Measurements from ENCODE around the gene RALGAPA2.

DNA sequence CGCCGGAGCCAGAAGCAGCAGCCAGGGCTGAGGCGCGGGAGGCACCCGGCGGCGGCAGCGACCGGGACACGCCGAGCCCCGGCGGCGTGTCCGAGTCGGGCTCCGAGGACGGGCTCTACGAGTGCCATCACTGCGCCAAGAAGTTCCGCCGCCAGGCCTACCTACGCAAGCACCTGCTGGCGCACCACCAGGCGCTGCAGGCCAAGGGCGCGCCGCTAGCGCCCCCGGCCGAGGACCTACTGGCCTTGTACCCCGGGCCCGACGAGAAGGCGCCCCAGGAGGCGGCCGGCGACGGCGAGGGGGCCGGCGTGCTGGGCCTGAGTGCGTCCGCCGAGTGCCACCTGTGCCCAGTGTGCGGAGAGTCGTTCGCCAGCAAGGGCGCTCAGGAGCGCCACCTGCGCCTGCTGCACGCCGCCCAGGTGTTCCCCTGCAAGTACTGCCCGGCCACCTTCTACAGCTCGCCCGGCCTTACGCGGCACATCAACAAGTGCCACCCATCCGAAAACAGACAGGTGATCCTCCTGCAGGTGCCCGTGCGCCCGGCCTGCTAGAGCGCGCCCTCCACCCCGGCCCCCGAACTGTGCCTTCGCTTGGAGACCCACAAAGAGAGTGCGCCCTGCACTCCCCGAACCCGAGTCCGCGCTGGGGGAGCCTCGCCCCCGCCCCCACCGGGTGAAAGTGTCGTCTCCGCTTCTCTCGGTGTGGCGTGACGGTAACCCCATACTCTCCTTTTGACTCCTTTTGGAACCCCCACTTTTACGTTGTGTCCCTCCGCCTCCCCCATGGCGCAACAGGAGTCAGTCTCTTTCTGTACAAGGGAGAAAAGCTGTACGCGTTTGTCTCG is 343.0 kb downstream of the RALGAPA2 start:
- TF ChIP-seq POLR2AphosphoS5 (IDR thresholded peaks at IDR 0.05) (no peak), EP300 (IDR thresholded peaks at IDR 0.05) (no peak), POLR2A (IDR thresholded peaks at IDR 0.05; ENCODE audit: low read depth) (no peak)
- TF ChIP-seq, protein P1, sequence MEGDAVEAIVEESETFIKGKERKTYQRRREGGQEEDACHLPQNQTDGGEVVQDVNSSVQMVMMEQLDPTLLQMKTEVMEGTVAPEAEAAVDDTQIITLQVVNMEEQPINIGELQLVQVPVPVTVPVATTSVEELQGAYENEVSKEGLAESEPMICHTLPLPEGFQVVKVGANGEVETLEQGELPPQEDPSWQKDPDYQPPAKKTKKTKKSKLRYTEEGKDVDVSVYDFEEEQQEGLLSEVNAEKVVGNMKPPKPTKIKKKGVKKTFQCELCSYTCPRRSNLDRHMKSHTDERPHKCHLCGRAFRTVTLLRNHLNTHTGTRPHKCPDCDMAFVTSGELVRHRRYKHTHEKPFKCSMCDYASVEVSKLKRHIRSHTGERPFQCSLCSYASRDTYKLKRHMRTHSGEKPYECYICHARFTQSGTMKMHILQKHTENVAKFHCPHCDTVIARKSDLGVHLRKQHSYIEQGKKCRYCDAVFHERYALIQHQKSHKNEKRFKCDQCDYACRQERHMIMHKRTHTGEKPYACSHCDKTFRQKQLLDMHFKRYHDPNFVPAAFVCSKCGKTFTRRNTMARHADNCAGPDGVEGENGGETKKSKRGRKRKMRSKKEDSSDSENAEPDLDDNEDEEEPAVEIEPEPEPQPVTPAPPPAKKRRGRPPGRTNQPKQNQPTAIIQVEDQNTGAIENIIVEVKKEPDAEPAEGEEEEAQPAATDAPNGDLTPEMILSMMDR (IDR thresholded peaks at IDR 0.05) = no peak

All from esophagus muscularis mucosa (tissue), 4 donors.